GM12801 (cell line): Measurements from ENCODE around the gene CDC42BPG.

Experiments used
- TF ChIP-seq, protein P1 (sequence below): IDR thresholded peaks from one replicate; pipeline ENCODE4 v1.5.1; 2011; ENCODE audit warnings: control low read depth; ENCODE audit not compliant: insufficient read length; ENCODE audit errors: extremely low read depth

Gene CDC42BPG

DNA sequence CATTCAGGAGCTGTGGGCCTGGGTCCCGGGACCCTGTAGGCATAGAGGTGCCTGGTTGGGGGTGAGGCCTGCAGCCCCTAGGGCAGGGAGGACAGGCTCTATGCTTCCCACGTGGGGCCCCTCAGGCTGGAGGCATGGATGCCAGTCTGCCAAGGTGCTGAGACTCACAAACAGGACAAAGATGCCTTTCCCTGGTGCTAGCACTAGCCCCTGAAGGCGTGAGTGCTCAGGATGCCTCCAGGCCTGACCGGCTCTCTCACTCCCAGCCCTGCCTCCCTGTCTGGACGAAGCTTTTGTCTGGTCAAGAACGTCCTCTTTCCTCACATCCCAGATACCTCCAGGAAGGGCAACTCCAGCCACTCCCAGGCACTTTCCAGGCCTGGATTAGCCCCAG, 2.1 kb downstream of the CDC42BPG start:
- TF ChIP-seq, protein P1, sequence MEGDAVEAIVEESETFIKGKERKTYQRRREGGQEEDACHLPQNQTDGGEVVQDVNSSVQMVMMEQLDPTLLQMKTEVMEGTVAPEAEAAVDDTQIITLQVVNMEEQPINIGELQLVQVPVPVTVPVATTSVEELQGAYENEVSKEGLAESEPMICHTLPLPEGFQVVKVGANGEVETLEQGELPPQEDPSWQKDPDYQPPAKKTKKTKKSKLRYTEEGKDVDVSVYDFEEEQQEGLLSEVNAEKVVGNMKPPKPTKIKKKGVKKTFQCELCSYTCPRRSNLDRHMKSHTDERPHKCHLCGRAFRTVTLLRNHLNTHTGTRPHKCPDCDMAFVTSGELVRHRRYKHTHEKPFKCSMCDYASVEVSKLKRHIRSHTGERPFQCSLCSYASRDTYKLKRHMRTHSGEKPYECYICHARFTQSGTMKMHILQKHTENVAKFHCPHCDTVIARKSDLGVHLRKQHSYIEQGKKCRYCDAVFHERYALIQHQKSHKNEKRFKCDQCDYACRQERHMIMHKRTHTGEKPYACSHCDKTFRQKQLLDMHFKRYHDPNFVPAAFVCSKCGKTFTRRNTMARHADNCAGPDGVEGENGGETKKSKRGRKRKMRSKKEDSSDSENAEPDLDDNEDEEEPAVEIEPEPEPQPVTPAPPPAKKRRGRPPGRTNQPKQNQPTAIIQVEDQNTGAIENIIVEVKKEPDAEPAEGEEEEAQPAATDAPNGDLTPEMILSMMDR, result no peak

DNA sequence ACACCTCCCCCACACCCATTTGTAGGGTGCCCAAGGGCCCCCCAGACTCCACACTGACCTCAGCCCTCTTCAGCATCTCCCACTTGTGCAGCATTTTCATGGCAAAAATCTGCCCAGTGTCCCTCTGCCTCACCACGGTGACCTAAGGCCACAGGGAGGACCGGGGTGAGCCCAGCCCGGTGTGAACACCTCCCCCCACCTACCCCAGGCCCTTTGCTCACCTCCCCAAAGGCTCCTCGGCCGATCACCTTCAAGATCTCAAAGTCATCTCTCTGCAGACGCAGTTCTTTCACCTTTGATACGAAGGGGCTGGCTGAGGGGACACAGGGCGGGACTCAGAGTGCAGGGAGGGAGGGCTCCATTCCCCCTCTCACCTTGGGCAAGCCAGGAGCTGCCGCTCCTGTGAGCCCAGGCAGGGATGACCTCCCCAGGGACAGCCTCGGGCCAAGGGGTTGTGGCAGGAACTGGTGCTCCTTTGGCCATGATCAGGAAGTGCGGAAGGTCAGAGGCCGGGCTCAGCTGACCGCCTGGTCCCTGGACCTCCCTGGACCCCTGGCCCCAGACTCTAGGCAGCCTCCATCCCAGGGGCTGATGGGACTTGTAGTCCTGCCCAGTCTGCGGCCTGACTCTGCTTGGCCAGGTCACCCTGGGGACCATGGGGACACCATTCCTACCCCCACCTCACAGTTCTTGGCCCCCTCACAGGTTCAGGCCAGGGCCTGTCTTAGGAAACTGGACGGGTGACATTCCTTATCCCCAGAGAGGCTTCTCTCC, 2.7 kb downstream of the CDC42BPG start:
- TF ChIP-seq, protein P1, result no peak

DNA sequence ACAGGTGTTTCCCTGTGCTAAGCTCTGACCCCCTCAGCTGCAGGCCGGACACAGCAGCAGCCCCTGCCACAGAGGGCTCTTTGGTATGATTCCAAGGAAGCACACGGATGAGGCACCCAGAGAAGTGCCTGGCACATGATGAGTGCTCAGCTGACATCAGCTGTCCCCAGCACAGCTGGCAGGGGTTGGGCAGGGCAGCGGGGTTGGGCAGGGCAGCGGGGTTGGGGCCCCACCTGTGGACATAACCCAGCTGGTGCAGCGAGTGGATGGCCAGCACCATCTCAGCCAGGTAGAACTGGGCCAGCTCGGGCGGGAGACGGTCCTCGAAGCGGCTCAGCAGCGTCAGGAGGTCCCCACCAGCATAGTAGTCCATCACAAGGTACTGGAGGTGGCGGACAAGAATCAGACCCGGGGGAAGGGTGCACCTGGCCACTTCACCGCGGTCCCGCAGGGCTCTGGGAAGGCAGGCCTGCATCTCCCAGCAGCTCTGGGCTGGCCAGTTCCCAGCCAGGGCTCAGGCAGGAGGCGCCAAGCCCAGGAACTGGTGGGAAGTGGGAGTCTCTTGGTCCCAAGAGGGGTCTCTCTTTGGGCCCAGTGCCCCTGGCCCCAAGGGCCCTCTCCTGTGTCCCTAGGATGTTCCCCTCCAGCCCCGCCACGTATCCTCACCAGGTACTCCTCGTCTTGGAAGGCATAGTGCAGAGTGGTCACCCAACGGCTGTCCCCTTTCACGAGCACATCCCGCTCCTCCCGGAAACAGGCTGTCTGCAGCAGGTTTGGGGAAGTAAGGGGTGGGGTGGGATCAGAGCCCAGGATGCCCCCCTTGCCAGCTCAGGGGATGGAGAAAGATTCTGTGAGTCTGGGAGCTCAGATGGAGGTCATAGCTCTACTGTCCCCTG, 4.3 kb downstream of the CDC42BPG start:
- TF ChIP-seq, protein P1, result no peak

DNA sequence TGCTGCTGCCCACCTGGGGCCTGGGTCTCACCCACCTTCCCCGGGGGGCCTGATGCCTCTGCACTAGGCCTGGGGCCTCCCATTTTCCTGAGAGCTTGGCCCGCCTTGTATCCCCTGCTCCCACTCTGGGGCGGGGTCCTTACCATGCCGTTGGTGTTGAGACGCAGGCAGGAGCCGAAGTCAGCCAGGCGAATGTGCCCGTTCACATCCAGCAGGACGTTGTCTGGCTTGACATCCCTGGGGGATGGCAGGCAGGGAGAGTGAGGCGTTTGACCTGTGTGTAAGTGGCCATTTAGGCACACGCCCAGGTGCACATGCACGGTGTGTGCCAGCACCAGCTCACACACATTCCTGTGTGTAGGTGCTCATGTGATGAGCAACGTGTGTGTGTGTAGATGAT, 5.1 kb downstream of the CDC42BPG start:
- TF ChIP-seq, protein P1, result no peak

DNA sequence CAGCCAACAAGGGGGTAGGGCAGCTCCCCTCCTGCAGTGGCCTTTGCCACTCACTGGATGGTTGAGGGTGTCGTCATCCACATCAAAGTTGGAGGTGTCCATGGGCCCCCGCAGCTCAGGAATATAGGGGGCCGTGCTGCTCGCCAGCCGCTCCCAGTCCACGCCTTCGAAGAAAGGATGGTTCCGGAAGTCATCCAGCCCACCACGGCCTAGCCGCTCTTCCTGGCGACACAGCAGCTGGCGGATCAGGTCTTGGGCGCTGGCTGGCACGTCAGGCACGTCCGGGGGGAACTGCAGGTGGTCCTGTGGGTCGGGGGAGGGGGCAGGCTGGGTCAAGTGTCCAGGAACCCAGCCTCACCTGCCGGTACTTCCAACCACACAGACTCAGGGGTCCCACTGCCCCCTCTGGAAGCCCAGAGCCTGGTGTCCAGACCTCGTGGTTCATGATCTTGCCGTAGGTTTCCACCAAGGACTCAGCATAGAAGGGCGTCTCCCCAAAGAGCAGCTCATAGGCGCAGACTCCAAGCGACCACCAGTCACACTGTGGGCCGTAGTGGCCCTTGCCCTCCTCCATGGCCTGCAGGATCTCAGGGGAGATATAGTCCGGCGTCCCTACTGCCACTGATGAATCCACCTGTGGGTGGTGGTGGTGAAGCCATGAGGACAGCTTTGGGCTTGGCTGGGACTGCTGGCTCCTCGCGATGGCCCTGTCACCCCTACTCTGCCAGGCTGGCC, 5.7 kb downstream of the CDC42BPG start:
- TF ChIP-seq, protein P1, result no peak

DNA sequence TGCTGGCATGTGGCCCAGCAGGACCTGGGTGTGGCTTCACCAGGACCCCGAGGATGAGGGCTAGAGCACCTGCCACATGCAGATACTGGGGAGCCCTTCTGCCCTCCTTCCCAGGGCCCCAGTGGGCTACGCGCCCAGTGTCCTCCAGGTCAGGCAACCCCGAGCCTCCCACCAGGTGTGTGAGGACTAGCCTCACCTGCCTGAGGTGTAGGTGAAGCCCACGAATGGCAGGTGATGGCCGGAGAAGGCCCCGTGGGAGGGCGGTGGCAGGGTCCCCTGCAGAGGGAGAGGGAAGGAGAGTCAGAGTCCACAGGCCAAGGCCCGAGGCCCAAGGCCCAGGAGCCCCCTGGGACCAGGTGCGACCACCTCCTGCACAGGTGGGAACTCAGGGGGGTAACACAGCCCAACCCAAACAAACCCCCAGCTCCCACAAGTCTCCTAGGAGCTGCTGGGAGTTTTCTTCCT, 6.5 kb downstream of the CDC42BPG start:
- TF ChIP-seq, protein P1, result no peak
